ENCODE results near the gene ADGRV1.

GRCh38 chr5:91095786-91096385 lies 537.3 kb downstream of the ADGRV1 start:
- TF ChIP-seq CTCF (IDR thresholded peaks at IDR 0.05; ENCODE audit: insufficient read depth, low read length, poor library complexity, severe bottlenecking): no peak
- TF ChIP-seq EZH2phosphoT487 (conservative IDR thresholded peaks at IDR 0.05; ENCODE audit: low read length): no peak

Measured in SU-DHL-6 (cell line).